ENCODE measurements around the gene MIOS. TPM values are rescaled to one million over a fixed set of nuclear protein-coding genes. Genes with fewer than 3 reads are reported as not detected.

The MIOS gene
- total RNA-seq, 1 donor from 2014 or later: 15.1 TPM

DNA sequence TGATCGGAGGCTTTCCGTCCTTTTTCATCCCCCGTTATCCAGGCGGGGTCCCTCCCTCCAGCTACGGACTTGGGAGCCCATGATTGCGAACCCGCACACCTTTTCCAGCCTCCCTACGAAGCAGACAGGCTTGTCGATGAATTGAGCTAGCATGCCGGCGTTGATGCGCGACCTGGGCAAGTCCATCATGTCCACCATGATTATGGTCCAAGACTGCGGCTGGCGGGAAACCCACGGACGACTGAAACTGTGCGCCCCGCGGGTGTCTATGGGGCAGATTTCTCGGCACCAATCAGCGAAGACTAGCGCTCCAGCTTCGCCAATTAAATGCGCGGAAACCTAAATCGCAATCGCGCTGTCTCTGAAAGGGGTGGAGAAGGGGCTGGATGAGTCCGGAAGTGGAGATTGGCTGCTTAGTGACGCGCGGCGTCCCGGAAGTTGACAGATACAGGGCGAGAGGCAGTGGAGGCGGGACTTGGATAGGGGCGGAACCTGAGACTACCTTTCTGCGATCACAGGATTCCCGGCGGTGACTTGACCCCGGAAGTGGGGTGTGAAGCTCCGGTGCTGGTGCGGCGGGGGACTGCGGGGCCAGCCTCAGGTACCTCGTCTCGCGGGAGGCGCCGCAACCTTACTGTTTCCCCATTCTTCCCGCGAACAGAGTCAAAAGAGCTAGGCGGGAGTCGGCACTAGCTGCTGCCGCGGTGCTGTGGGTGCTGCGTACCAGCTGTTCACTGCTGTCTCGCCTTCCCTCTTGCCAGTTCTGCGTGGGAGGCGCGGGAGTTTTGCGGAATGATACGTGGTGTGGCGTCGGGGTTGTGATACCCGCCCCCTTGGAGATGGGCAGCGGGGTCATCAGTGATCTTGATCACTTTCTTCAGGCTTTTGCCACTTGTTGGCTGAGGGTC, 73.8 kb downstream of the MIOS start, which contains the start of gene UMAD1:
Gene UMAD1, plus strand, starts transcription at position 532 of the 908 bp plus-strand sequence. CDS start 32,620 bp downstream, outside the sequence.
- H3K9me3 Mint-ChIP-seq (ENCODE audit: low read depth): no peaks in the 10 kb centered on the region
- no peaks in the 10 kb centered on the region for H3K27me3 Mint-ChIP-seq (ENCODE audit: low read depth)
- peaks cover 18% of the 10 kb centered on the region for H3K4me1 Mint-ChIP-seq (ENCODE audit: low read depth)
- H3K4me3 Mint-ChIP-seq (ENCODE audit: unreplicated experiment): peak within 1 kb of the TSS; percentile 97
- peaks cover 4% of the 10 kb centered on the region for H3K36me3 Mint-ChIP-seq (ENCODE audit: low read depth)
- DNase-seq (ENCODE audit: low spot score): peak; percentile 99
- H3K27ac Mint-ChIP-seq (ENCODE audit: unreplicated experiment): peak within 1 kb of the TSS; percentile 94
- TF ChIP-seq, protein P1, sequence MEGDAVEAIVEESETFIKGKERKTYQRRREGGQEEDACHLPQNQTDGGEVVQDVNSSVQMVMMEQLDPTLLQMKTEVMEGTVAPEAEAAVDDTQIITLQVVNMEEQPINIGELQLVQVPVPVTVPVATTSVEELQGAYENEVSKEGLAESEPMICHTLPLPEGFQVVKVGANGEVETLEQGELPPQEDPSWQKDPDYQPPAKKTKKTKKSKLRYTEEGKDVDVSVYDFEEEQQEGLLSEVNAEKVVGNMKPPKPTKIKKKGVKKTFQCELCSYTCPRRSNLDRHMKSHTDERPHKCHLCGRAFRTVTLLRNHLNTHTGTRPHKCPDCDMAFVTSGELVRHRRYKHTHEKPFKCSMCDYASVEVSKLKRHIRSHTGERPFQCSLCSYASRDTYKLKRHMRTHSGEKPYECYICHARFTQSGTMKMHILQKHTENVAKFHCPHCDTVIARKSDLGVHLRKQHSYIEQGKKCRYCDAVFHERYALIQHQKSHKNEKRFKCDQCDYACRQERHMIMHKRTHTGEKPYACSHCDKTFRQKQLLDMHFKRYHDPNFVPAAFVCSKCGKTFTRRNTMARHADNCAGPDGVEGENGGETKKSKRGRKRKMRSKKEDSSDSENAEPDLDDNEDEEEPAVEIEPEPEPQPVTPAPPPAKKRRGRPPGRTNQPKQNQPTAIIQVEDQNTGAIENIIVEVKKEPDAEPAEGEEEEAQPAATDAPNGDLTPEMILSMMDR (IDR thresholded peaks at IDR 0.05): no peak

DNA sequence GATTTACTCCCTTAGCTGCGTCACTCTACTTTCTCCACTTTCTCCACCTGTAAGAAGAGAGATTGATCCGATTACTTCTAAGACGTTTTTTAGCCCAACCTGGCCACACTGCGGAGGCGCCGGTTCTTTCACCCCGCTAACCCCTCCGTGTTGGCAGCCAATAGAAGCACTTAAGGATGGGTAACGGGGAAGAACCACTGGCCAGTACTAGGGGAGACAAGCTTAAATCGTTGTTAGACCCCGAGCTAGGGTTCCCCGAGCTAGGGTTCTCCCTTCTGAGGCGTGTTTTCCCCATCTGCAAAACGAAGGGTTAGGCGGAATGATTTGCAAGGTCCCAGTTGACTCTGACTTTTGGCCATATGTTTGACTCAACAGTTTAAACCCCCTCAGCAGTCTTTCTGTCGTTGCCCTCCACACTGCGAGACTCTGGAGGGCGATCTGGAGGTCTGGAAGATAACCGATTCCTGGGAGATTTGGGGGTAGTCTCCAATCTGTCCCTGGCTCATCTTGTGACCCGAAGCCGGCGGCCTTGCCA, 74.5 kb downstream of the MIOS start:
- peak overlapping the region; percentile 97 for H3K4me3 Mint-ChIP-seq (ENCODE audit: unreplicated experiment)
- no peaks in the 10 kb centered on the region for H3K27me3 Mint-ChIP-seq (ENCODE audit: low read depth)
- peaks cover 6% of the 10 kb centered on the region for H3K36me3 Mint-ChIP-seq (ENCODE audit: low read depth)
- no peaks in the 10 kb centered on the region for H3K9me3 Mint-ChIP-seq (ENCODE audit: low read depth)
- peaks cover 18% of the 10 kb centered on the region for H3K4me1 Mint-ChIP-seq (ENCODE audit: low read depth)
- no peak for DNase-seq (ENCODE audit: low spot score)
- H3K27ac Mint-ChIP-seq (ENCODE audit: unreplicated experiment): peak overlapping the region; percentile 94
- TF ChIP-seq, protein P1 (IDR thresholded peaks at IDR 0.05): no peak

DNA sequence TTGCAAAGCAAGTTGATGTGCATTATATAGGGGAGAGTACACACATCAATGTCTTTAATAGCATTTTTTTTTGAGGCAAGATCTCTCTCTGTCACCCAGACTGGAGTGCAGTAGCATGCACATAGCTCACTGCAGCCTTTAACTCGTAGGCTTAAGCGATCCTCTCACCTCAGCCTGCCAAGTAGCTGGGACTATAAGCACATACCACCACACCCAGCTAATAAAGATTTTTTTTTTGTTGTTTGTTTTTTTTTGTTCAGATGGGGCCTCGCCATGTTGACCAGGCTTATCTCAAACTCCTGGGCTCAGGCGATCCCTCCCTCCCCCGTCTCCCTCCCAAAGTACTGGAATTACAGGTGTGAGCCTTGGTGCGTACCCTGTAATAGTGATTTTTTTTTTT, 75.4 kb downstream of the MIOS start:
- DNase-seq (ENCODE audit: low spot score): no peak
- Mint-ChIP-seq H3K36me3 (ENCODE audit: low read depth) (peaks cover 4% of the 10 kb centered on the region), H3K27ac (ENCODE audit: unreplicated experiment) (no peak overlapping the region), H3K27me3 (ENCODE audit: low read depth) (no peaks in the 10 kb centered on the region), H3K4me3 (ENCODE audit: unreplicated experiment) (peak overlapping the region; percentile 97), H3K9me3 (ENCODE audit: low read depth) (no peaks in the 10 kb centered on the region), H3K4me1 (ENCODE audit: low read depth) (peaks cover 18% of the 10 kb centered on the region)
- TF ChIP-seq, protein P1 (IDR thresholded peaks at IDR 0.05): no peak

DNA sequence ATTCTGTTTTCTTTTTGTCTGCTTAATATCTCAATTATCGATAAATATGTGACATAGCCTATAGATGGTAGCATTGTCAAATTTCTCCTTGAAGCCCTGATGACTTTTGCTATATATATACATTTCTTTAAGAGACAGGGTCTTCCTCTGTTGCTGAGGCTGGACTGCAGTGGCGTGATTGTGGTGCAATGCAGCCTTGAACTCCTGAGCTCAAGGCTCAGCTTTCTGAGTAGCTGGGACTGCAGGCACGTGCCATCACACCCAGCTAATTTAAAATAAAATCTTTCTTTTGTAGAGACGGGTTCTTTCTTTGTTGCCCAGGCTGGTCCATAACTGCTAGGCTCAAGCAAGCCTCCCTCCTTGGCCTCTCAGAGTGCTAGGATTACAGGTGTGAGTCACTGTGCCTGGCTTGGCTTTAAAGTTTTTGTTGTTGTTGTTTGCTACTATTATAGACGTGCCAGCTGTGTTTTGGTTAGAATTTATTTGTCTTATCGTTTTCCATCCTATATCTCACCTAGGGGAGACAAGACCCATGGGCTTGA, 80.9 kb downstream of the MIOS start:
- DNase-seq (ENCODE audit: low spot score): no peak
- no peaks in the 10 kb centered on the region for H3K4me1 Mint-ChIP-seq (ENCODE audit: low read depth)
- H3K36me3 Mint-ChIP-seq (ENCODE audit: low read depth): peaks cover 4% of the 10 kb centered on the region
- no peaks in the 10 kb centered on the region for H3K9me3 Mint-ChIP-seq (ENCODE audit: low read depth)
- no peaks in the 10 kb centered on the region for H3K27me3 Mint-ChIP-seq (ENCODE audit: low read depth)
- no peak overlapping the region for H3K27ac Mint-ChIP-seq (ENCODE audit: unreplicated experiment)
- TF ChIP-seq, protein P1 (IDR thresholded peaks at IDR 0.05): no peak
- H3K4me3 Mint-ChIP-seq (ENCODE audit: unreplicated experiment): no peak overlapping the region

DNA sequence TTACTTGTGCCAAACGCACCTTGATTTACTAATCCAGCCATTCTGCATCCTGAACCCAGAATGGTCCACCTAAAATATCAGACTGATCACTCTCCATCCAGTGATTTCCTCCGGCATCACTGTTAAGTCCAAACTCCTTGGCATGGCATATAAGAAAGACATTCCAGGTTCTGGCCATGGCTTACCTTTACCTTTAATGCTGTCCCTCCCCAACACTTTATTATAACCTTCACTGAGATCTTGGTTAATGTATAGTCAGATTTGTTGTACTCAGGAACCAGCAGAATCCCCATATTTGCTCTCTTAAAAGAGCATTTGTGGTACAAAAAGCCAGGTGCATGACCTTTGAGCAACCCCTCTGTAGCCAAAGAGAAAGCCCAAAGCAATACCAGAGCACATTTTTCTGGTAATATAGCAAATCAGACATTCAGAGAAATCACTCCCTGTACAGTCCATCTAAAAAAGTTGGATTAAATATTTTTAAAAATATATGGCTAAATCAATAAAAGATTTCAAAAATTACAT, 84.1 kb downstream of the MIOS start:
- Mint-ChIP-seq H3K27ac (ENCODE audit: unreplicated experiment) (no peak overlapping the region), H3K27me3 (ENCODE audit: low read depth) (no peaks in the 10 kb centered on the region), H3K4me3 (ENCODE audit: unreplicated experiment) (no peak overlapping the region)

More for the DNA sequence above, 84.1 kb downstream of the MIOS start:
- peaks cover under 1% of the 10 kb centered on the region for H3K36me3 Mint-ChIP-seq (ENCODE audit: low read depth)
- H3K9me3 Mint-ChIP-seq (ENCODE audit: low read depth): no peaks in the 10 kb centered on the region
- no peaks in the 10 kb centered on the region for H3K4me1 Mint-ChIP-seq (ENCODE audit: low read depth)
- DNase-seq (ENCODE audit: low spot score): no peak
- TF ChIP-seq, protein P1 (IDR thresholded peaks at IDR 0.05): no peak
